H1 (cell line): ENCODE results near the gene CDC42. TPM values are rescaled to one million over a fixed set of nuclear protein-coding genes. Genes with fewer than 3 reads are reported as not detected.
A peak's percentile ranks its signal among the peaks of the same experiment; 100 is the strongest.

ENCODE experiments used
- BACH1 ChIP-seq: IDR thresholded peaks from 2 replicates; pipeline ENCODE4 v1.6.1; 2012; ENCODE audit warnings: low read length, improper control_type of control experiment
- CHD2 ChIP-seq: IDR thresholded peaks from 2 replicates; pipeline ENCODE4 v1.6.1; 2012; ENCODE audit warnings: low read length, improper control_type of control experiment
- CTBP2 ChIP-seq: IDR thresholded peaks from 2 replicates; pipeline ENCODE4 v1.7.0; 2011; ENCODE audit warnings: borderline replicate concordance, mild to moderate bottlenecking, moderate library complexity, mixed read lengths, low read length; ENCODE audit not compliant: insufficient read depth, insufficient read length
- EGR1 ChIP-seq: IDR thresholded peaks from 2 replicates; pipeline ENCODE4 v1.6.1; 2011; ENCODE audit warnings: low read depth, low read length, borderline replicate concordance
- EP300 ChIP-seq, 2 experiments: IDR thresholded peaks; 1 replicate in 1 of 2; 2 replicates in 1 of 2; pipeline ENCODE4 v1.6.1; 2011 to 2012; ENCODE audit warnings: low read depth in 2 of 2, low read length in 2 of 2, mild to moderate bottlenecking in 2 of 2, borderline replicate concordance in 1 of 2, inconsistent platforms in 1 of 2, moderate library complexity in 1 of 2
- JUND ChIP-seq: IDR thresholded peaks from 2 replicates; pipeline ENCODE4 v1.6.1; 2011; ENCODE audit warnings: mild to moderate bottlenecking, improper control_type of control experiment, low read length
- KDM1A ChIP-seq: fragments of 200-600, 300-600 bp; sonication (generic); IDR thresholded peaks from 2 replicates; pipeline ENCODE4 v1.7.1; 2016; ENCODE audit warnings: mild to moderate bottlenecking, low read length, borderline replicate concordance
- KDM4A ChIP-seq: IDR thresholded peaks from one replicate; pipeline ENCODE4 v1.7.1; 2012; ENCODE audit warnings: low read depth, mild to moderate bottlenecking, moderate library complexity, low read length, inconsistent platforms; ENCODE audit not compliant: severe bottlenecking
- MAX ChIP-seq: IDR thresholded peaks from 2 replicates; pipeline ENCODE4 v1.6.1; 2012; ENCODE audit warnings: inconsistent platforms
- SIRT6 ChIP-seq: IDR thresholded peaks from one replicate; pipeline ENCODE4 v1.7.1; 2012; ENCODE audit warnings: low read length, inconsistent platforms
- SP1 ChIP-seq: IDR thresholded peaks from 2 replicates; pipeline ENCODE4 v1.6.1; 2011; ENCODE audit warnings: low read depth, low read length
- TAF1 ChIP-seq: IDR thresholded peaks from 2 replicates; pipeline ENCODE4 v1.6.1; 2011; ENCODE audit warnings: mild to moderate bottlenecking, low read depth, low read length
- TAF7 ChIP-seq: optimal IDR thresholded peaks from 2 replicates; pipeline ENCODE3; 2011; ENCODE audit warnings: low read depth, mild to moderate bottlenecking, inconsistent platforms, low read length, moderate library complexity, borderline replicate concordance
- TBP ChIP-seq: IDR thresholded peaks from 2 replicates; pipeline ENCODE4 v1.6.1; 2011; ENCODE audit warnings: low read depth, low read length, improper control_type of control experiment
- polyA plus RNA-seq, 7 experiments: library from polyadenylated mRNA; depleted of rRNA in 3 of 7; stranded (reverse) in 5 of 7; unstranded in 2 of 7; fragments of >200 nt in 5 of 7; fragments of 200-250 nt in 2 of 7; gene quantifications; 1 replicate in 5 of 7; 2 replicates in 1 of 7; 4 replicates in 1 of 7; pipeline versions ENCODE4 v1.2.1 to v1.2.3, GENCODE V29; 2011 to 2013; ENCODE audit warnings: missing spikeins in 2 of 7, mixed read lengths in 2 of 7
- total RNA-seq: library from RNA; stranded (reverse); fragmentation: NEBNext Ultra II Directional; extraction: Animal tissue kit (Norgen Biotek cat#: 25700); gene quantifications from 2 replicates; pipeline ENCODE4 v1.2.1, GENCODE V29; 2021

Gene CDC42
- total and polyA plus RNA-seq, 2 of the 8 experiments (the other 6 are each of a cell fraction or from before 2014, with no cell fraction given): 110 to 179 TPM

GRCh38 chr1:22052115-22053016 is at the start of gene CDC42 (continued):
- TF ChIP-seq BACH1 (peak; percentile 38; the same call in 1 of the 2 replicates), EGR1 (peak; percentile 32; the same call in 1 of the 2 replicates), TBP (peak; percentile 59; the same call in 1 of the 2 replicates), KDM1A (no peak; the same call in 1 of the 2 replicates), CHD2 (no peak), KDM4A (peak; percentile 35), MAX (peak; percentile 37), SIRT6 (no peak), EP300 (IDR thresholded peaks at IDR 0.05; ENCODE audit: borderline replicate concordance in 1 of 2, low read depth in 2 of 2, low read length in 2 of 2) (no peak), TAF7 (no peak), CTBP2 (peak; percentile 28), TAF1 (peak; percentile 84), JUND (no peak), SP1 (no peak)
- TF ChIP-seq, all 59 proteins: peak for 17
